NCI-H1436 treated with DMSO at 0.1 percent for 48 hours (cell line): Measurements from ENCODE around the gene LGALS8.

ENCODE experiments used
- DNase-seq: peaks from one replicate; lab custom pipeline; 2025; lab: John Stamatoyannopoulos, UW

The LGALS8 gene

DNA sequence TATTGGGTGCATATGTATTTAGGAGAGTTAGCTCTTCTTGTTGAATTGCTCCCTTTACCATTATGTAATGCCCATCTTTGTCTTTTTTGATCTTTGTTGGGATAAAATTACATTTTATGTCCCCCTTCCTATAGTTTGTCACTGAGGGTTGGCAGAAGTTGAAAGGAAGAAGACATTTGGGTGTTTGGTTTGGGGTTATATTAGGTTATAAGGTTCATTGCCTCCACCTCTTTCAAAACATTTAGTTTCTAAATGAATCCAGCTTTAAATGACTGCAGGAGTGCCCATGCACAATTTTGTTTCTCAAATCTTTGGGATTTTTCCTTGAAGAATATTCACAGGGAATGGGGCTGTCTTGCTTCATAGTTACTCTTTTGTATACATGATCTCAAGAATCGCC lies 14.6 kb upstream of the LGALS8 start:
- DNase-seq: no peak

- DNase-seq: no peak
Measured at GRCh38 chr1:236509647-236510401, 14.0 kb upstream of the LGALS8 start.

DNA sequence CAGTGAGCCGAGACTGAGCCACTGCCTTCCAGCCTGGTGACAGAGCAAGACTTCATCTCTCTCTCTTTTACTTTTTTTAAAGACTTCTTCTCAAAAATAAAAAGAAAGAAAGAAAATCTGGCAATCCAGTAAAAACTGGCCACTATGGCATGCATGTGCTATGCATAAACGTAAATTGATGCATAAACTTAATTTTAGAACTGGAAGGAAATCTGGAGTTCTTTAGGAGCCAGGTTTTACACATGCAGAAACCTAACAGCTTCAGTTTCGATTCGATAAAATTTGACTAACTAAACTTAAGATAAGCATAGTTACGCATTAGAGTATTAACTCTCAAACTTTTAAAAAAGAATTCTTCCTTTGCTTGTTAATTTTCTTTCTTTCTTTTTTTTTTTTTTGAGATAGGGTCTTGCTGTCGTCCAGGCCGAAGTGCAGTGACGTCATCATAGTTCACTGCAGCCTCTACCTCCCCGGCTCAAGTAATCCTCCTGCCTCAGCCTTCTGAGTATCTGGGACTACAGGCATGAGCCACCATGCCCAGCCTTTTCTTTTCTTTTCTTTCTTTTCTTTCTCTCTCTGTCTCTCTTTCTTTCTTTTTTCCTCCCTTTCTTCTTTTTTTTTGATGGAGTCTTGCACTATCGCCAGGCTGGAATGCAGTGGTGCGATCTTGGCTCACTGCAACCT lies 11.9 kb upstream of the LGALS8 start:
- DNase-seq: no peak

DNA sequence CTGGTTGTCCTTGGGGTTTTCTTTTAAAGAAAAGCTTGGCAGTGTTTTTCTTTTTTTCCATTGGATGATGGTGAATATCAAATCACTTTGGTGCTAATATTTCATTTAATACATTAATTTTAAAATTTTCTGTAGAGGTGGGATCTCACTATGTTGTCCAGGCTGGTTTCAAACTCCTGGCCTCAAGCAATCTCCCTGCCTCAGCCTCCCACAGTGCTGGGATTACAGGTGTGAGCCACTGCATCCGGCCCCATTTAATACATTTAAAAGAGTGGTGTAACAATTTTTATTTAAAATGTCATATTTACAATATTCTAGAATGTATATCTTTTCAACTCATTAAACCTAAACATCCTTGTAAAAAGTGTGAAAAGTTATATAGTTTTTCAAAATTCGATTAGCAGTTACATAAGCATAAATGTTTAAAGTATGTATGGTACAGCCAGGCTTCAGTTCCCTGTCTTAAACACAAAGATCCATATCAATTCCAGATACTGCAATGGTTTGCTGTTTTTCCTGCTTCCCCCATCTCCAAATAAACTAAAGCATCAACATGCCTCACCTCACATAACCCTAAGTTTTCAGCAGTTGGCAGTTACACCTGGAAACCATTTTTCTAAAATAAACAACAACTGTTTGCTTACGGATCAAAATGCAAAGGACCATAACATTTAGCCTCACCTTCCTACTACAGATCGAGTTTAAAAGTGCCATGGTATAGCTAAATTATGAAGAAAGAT lies 8.9 kb upstream of the LGALS8 start:
- DNase-seq: peak; percentile 27

GRCh38 chr1:236515443-236515958 lies 8.3 kb upstream of the LGALS8 start:
- DNase-seq: no peak

- DNase-seq: peak; percentile 13
Measured at GRCh38 chr1:236516929-236517704, 6.7 kb upstream of the LGALS8 start.

GRCh38 chr1:236518322-236518721 lies 5.5 kb upstream of the LGALS8 start:
- no peak for DNase-seq

- DNase-seq: no peak
Measured at GRCh38 chr1:236520445-236521005, 3.3 kb upstream of the LGALS8 start.

DNA sequence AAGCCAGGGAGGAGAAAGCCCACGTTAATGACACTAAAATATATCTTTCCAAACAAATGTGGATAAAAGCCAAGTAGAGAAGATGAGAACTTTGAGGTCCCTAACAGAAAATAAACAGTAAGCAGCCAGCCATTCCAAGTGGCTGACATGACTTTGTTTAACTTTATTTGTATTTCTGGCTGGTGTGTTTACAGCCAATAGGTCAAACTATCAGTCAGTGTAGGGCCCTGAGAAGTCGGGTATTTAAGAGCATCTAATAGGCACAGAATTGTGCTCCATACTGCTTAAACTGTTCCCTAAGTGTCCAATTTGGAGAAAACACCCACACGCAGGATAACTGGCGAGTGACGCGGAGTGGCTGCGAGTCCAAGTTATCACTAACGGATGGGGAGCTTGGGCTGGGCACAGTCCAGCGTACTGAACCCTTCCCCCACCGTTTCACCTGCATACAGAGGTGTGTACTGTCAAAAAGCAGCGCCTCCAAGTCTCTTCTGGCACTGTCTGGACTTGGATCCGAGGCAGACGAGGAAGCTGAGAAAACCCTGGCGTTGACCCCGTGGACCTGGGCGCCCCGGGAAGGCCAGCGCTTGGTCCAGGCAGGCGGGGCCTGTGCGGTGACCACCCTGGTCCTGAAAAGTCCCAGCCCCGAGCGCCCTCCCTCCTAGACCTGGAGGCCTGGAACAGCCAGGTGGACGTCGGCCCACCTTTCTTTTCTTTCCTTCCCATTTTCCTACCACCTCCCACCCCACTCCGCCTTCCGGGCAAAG lies 662 bp upstream of the LGALS8 start:
- DNase-seq: no peak

DNA sequence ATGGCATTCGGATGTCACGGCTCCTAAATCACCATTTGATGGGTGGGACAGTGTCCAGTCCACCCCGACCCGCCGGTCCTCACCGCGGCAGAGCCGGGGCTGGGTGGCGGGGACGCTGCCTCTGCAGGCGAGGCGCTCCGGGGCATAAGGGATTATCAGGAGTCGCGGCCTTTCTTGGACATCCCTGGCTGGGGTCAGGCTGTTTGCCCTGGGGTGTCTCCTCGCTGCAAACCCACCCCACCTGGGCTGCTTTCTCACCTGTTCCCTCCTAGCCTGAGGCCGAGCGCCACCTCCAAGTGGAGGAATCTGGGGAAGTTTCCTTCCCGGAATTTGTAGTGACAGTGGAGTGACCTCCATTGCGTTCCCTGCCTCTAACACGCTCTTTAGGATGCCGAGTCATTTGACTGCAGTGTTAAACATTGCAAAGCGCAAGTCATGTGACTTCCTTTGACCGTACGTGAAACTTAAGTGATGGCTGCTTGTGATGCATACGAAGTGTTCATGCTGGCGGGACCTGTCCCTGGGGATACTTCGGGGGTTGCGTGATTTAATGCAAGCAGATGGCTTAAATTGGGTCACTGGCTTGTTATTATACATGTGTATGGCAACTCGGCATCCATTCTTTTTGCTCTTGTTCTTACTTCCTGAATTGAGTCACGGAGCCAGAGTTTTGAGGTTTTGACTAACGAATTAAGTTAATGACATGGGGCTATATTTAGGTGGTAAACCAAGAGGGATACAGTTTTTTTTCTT lies 536 bp downstream of the LGALS8 start:
- peak; percentile 92 for DNase-seq

DNA sequence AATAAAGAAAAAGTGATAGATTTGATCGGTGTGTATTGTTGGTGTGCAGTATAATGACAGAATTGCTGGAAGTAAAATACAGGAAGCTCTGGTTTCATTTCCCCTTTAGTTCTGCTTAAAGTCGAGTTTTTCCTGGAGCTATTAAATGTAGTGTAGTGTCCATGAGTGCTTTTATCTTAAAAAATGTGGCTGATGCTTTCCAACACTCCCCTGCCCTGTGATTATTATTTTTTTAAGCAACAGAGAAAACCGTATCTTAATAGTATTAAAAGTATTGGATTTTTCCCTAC lies 1.1 kb downstream of the LGALS8 start:
- DNase-seq: no peak

- DNase-seq: no peak
Measured at GRCh38 chr1:236526079-236526478, 2.3 kb downstream of the LGALS8 start.

DNA sequence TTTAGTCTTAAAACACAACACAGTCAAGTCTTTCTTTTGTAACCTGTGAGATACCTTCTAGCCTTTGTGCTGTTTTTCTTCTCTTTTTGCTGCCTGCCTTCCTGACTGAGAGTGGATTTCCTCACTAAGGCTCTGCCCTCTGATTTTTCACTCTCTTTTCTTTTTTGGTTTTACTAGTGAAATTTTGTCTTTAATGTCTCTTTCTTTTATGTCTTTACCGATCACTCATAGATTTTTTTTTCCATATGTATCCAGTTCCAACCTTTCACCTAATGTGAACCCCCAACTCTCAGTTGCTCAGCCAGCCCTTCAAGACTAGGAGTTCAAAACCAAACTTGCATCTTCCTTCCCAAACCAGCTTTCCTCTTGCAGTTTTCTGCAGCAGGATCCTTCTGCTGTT lies 6.5 kb downstream of the LGALS8 start:
- no peak for DNase-seq

DNA sequence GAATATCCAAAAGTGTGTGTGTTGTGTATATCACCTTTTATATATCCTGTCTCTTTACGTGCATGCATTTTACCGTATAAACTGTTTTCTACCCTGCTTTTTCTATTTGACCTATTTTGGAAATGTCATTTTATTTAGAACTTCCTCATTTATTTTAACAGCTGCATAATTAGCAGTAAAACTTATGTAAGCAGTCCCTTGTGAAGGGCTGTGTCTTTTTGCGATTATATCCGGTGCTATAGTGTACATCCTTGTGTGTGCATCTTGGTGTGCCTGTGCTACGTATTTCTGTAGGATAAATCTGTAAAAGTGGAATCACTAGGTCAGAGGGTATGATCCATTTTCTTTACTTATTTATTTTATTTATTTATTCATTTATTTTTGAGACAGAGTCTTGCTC lies 7.2 kb downstream of the LGALS8 start:
- no peak for DNase-seq

DNA sequence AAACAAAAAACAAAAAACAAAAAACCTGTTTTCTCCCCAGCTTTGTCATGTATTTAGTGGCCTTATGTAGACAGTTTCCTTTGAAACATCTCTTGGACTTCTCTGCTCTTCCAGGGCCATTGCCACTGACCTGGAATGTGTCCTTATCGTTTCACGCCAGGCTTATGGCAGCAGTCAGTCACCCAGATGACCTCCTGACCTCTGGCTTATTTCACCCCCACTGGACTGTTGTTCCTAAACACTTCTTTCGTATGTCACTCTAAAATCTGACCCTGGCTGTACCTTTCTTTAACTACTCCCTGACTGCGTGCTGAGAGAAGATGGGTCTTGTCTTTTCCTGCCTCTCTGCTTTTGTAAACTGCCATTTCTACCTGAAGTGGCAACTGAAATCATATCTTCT lies 9.1 kb downstream of the LGALS8 start:
- DNase-seq: no peak

- no peak for DNase-seq
Measured at GRCh38 chr1:236534151-236534651, 10.4 kb downstream of the LGALS8 start.

GRCh38 chr1:236535190-236535589 lies 11.4 kb downstream of the LGALS8 start:
- DNase-seq: no peak

DNA sequence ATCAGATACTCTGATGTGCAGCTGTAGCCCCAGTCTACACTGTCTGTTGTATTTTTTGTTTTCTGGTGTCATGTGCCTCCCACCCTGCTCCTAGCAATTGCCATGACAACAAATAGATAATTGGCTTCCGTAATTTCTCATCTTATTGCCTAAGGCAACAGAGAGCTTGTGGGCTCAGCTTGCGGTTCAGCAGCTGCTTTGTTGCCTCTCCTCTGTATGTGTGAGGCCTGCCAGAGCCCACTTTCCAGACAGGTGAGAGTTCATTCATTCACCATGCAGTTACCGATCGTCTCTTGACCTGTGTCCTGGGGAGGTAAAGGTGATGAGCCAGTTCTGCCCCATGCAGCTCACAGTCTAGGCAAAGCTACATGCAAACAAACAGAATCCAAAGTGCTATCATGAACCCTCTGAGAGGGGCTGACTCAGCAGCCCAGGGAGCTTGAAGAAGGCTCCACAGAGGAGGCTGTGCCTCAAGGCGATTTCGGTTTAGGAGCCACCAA lies 11.9 kb downstream of the LGALS8 start:
- DNase-seq: peak; percentile 93

- DNase-seq: no peak
Measured at GRCh38 chr1:236536540-236536939, 12.8 kb downstream of the LGALS8 start.
